ENCODE measurements around the gene C17orf50. TPM values are rescaled to one million over a fixed set of nuclear protein-coding genes. Genes with fewer than 3 reads are reported as not detected.

Gene C17orf50
- total and polyA plus RNA-seq, 2 of the 13 experiments (the other 11 are each of a cell fraction or from before 2014, with no cell fraction given), result not detected

DNA sequence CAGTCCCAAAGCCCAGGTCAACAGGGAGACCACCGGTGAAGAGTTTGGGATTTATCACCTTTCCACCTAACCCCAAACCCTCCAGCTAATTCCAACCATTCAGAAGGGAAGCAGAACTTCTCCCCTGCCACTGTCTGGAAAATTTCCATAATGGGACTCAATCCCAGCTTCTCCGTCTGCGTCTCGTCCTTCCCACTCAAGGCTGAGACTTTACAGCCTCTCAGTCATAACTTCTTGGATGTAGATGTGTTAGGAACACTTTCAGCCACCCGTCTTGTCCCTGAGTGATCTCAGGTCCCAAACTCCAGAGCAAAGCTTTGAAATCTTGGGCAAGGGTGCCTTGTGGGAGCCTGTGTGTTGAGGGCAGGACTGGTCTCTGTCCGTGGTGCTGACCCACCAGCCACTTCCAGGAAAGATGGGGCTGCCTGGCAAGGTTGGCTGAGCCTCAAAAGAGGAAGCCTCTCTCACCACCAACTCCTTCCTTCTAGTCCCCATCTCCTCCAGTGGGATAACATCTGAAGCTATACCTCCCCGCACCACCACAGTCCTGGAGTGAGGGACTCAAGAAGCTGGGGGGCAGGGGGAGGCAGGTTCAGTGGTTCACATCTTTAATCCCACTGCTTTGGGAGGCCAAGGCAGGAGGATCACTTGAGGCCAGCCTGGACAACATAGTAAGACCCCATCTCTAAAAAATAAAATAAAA, 16.9 kb upstream of the C17orf50 start (continued):
- TF ChIP-seq, protein P1, sequence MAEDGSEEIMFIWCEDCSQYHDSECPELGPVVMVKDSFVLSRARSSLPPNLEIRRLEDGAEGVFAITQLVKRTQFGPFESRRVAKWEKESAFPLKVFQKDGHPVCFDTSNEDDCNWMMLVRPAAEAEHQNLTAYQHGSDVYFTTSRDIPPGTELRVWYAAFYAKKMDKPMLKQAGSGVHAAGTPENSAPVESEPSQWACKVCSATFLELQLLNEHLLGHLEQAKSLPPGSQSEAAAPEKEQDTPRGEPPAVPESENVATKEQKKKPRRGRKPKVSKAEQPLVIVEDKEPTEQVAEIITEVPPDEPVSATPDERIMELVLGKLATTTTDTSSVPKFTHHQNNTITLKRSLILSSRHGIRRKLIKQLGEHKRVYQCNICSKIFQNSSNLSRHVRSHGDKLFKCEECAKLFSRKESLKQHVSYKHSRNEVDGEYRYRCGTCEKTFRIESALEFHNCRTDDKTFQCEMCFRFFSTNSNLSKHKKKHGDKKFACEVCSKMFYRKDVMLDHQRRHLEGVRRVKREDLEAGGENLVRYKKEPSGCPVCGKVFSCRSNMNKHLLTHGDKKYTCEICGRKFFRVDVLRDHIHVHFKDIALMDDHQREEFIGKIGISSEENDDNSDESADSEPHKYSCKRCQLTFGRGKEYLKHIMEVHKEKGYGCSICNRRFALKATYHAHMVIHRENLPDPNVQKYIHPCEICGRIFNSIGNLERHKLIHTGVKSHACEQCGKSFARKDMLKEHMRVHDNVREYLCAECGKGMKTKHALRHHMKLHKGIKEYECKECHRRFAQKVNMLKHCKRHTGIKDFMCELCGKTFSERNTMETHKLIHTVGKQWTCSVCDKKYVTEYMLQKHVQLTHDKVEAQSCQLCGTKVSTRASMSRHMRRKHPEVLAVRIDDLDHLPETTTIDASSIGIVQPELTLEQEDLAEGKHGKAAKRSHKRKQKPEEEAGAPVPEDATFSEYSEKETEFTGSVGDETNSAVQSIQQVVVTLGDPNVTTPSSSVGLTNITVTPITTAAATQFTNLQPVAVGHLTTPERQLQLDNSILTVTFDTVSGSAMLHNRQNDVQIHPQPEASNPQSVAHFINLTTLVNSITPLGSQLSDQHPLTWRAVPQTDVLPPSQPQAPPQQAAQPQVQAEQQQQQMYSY (CRISPR knock-in tag; IDR thresholded peaks at IDR 0.05), result no peak
- TF ChIP-seq ZNF619 (CRISPR knock-in tag; IDR thresholded peaks at IDR 0.05) (no peak), MIER2 (CRISPR knock-in tag; IDR thresholded peaks at IDR 0.05) (peak; percentile 97), NR2F6 (IDR thresholded peaks at IDR 0.05) (no peak), NR2F6 (CRISPR knock-in tag; IDR thresholded peaks at IDR 0.05) (no peak), HNF4A (CRISPR knock-in tag; IDR thresholded peaks at IDR 0.05) (no peak), SRSF4 (IDR thresholded peaks at IDR 0.05; ENCODE audit: low read depth, low read length, poor library complexity, severe bottlenecking) (no peak), SMAD3 (CRISPR knock-in tag; IDR thresholded peaks at IDR 0.05) (no peak), KLF12 (CRISPR knock-in tag; IDR thresholded peaks at IDR 0.05; ENCODE audit: borderline replicate concordance) (0 out of 2 replicates have a peak, but pooled peaks have one; percentile 32), ZNF17 (CRISPR knock-in tag; IDR thresholded peaks at IDR 0.05) (no peak), KLF16 (CRISPR knock-in tag; IDR thresholded peaks at IDR 0.05) (no peak), SYNCRIP (IDR thresholded peaks at IDR 0.05; ENCODE audit: insufficient read depth, low read depth, low read length) (no peak), ZSCAN30 (CRISPR knock-in tag; IDR thresholded peaks at IDR 0.05) (no peak), SP5 (CRISPR knock-in tag; IDR thresholded peaks at IDR 0.05; ENCODE audit: borderline replicate concordance, low read depth) (no peak), ZNF792 (CRISPR knock-in tag; IDR thresholded peaks at IDR 0.05) (0 out of 2 replicates have a peak, but pooled peaks have one; percentile 43), RCOR2 (CRISPR knock-in tag; IDR thresholded peaks at IDR 0.05) (no peak)
- TF ChIP-seq, protein P2, sequence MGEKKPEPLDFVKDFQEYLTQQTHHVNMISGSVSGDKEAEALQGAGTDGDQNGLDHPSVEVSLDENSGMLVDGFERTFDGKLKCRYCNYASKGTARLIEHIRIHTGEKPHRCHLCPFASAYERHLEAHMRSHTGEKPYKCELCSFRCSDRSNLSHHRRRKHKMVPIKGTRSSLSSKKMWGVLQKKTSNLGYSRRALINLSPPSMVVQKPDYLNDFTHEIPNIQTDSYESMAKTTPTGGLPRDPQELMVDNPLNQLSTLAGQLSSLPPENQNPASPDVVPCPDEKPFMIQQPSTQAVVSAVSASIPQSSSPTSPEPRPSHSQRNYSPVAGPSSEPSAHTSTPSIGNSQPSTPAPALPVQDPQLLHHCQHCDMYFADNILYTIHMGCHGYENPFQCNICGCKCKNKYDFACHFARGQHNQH (CRISPR knock-in tag; IDR thresholded peaks at IDR 0.05), result no peak
- TF ChIP-seq, protein P3, sequence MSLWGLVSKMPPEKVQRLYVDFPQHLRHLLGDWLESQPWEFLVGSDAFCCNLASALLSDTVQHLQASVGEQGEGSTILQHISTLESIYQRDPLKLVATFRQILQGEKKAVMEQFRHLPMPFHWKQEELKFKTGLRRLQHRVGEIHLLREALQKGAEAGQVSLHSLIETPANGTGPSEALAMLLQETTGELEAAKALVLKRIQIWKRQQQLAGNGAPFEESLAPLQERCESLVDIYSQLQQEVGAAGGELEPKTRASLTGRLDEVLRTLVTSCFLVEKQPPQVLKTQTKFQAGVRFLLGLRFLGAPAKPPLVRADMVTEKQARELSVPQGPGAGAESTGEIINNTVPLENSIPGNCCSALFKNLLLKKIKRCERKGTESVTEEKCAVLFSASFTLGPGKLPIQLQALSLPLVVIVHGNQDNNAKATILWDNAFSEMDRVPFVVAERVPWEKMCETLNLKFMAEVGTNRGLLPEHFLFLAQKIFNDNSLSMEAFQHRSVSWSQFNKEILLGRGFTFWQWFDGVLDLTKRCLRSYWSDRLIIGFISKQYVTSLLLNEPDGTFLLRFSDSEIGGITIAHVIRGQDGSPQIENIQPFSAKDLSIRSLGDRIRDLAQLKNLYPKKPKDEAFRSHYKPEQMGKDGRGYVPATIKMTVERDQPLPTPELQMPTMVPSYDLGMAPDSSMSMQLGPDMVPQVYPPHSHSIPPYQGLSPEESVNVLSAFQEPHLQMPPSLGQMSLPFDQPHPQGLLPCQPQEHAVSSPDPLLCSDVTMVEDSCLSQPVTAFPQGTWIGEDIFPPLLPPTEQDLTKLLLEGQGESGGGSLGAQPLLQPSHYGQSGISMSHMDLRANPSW (CRISPR knock-in tag; IDR thresholded peaks at IDR 0.05; ENCODE audit: borderline replicate concordance), result no peak
